Mucosa of rectum (tissue), 2 donors: ENCODE measurements around the gene EBF3.

ENCODE experiments used
- H3K27ac ChIP-seq, 2 donors: one replicate each; pipeline ENCODE4 v1.7.0; 2013; ENCODE audit warnings: inconsistent platforms in 2 of 2, low read depth in 2 of 2, low read length in 2 of 2
- H3K27me3 ChIP-seq, 2 donors: one replicate each; pipeline ENCODE4 v1.7.0; 2013; ENCODE audit warnings: low read length in 2 of 2; ENCODE audit not compliant: control insufficient read depth in 2 of 2, insufficient read depth in 2 of 2
- H3K36me3 ChIP-seq, 2 donors: one replicate each; pipeline ENCODE4 v1.7.0; 2013; ENCODE audit warnings: low read length in 2 of 2; ENCODE audit not compliant: control insufficient read depth in 2 of 2, insufficient read depth in 2 of 2
- H3K4me1 ChIP-seq, 2 donors: one replicate each; pipeline ENCODE4 v1.7.0; 2013; ENCODE audit warnings: low read length in 2 of 2, mild to moderate bottlenecking in 1 of 2; ENCODE audit not compliant: control insufficient read depth in 2 of 2, insufficient read depth in 2 of 2
- H3K4me3 ChIP-seq, 2 donors: one replicate each; pipeline ENCODE4 v1.7.0; 2013; ENCODE audit warnings: low read length in 2 of 2
- H3K9ac ChIP-seq, 2 donors: one replicate each; pipeline ENCODE4 v1.7.0; 2013; ENCODE audit warnings: low read length in 2 of 2, low read depth in 1 of 2, mild to moderate bottlenecking in 1 of 2
- H3K9me3 ChIP-seq, 2 donors: one replicate each; pipeline ENCODE4 v1.7.0; 2013; ENCODE audit warnings: low read length in 2 of 2; ENCODE audit not compliant: control insufficient read depth in 2 of 2
- donor health status: healthy.
- donor health status: Normal muscosa, but diverticular disease.

The EBF3 gene

DNA sequence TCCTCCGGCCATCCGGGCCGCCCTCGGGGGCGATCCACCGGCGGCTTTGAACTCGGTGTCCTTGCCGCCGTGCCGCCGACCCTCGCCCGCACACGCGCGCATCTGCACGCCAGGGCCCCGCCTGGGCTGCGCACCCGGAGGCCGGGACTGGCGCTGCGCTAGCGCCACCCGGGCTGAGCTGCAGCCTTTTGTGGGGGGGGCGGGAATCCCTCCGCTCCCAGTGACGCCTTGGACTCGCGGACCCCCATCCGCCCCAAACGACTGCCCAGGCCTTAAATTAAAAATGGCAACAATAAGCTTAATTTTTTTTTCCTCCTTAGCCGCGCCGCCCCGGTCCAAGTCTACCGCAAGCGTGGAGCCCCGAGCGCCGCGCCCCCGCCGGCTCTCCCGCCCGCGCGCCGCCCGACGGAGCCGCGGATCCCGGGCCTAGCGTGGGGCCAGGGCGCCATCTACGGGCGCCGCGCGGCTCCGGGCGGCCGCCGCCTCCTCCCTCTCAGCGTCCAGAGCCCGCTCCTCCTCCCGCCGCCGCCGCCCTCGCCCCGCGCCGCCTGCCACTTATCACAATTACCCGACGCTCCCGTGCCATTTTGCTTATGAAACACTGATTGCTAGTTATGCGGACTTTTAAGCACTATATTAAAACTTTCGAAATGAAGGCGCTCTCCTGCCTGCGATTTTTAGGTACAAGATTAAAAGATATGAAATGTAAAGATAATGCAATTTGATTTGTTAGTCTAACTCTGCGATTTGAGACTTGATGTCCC lies 7.5 kb upstream of the EBF3 start:
- Histone ChIP-seq H3K4me3 (no peak overlapping the region), H3K27me3 (peaks cover 47 to 51% of the 10 kb centered on the region in 2 donors), H3K36me3 (no peaks in the 10 kb centered on the region), H3K9me3 (no peaks in the 10 kb centered on the region), H3K9ac (no peak overlapping the region), H3K4me1 (peaks cover 0 to 2% of the 10 kb centered on the region in 2 donors), H3K27ac (no peak overlapping the region)

DNA sequence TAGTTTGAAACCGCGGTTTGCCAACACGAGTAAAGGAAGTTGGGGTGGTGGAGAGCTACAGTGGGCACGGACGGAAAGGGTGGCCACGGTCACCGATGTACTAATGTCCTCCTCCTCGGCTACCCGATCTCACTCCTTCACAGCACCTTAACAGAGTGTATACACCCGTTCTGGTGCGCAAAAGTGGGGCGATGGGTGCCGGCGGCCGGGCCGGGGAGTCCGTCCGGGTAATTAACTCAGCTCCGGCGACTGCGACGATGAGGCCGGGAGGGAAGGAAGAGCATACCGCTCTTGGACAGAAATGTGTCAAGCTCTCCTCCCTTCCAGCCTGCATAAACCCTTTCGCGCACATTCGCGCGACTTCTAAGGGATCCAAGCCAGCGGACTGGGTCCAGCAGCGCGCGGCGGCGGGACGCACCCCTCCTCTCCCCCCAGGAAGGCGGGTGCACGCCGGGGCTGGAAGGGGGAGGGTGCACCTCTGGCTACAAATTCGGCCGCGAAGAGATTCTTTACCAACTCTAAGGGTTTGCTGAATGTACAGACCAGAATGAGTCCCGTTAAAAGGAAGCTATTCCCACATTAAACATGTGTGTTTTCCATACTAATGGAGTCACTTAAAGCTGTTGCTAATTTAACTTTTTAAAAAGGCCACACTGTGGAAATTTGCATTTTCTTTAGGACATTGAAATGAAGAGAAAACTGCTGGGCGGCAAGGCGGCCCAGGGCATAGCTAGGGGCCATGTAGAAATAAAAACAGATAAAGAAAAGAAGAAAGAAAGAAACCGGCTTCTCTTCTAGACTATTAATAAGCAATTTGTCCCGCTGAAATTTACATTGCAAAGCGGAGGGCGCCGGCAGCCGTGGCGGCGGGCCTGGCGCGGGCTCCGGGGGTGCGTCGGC lies 6.6 kb upstream of the EBF3 start:
- Histone ChIP-seq H3K9me3 (no peaks in the 10 kb centered on the region), H3K27ac (no peak overlapping the region), H3K27me3 (peaks cover 52 to 60% of the 10 kb centered on the region in 2 donors), H3K36me3 (no peaks in the 10 kb centered on the region), H3K4me1 (peaks cover 0 to 2% of the 10 kb centered on the region in 2 donors), H3K9ac (no peak overlapping the region), H3K4me3 (no peak overlapping the region)

DNA sequence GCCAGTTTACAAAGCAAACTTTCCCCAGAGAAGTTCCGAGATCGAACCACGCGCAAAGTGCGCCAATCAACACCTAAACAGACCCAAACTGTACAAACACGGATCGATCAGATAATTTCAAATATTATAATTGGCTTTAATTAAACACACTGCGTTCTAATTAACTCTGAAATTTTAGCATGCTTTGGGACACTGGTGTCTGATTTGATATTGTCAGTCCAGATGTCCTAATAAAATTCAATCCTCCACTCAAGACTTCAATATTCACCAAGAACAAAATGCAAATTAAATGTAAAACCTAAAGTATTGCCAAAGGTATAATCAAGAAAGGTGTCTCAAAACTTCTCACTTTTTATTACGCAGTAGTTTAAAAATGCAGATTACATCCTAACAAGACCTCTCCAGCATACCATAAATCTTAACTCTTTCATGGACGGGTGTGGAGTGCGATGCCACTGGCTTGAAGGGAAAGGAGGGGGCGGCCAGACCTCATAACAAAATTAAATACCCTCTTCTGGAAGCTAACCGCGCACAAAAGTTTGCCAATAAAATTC lies 5.9 kb upstream of the EBF3 start:
- no peak overlapping the region for H3K27ac ChIP-seq
- H3K9ac ChIP-seq: no peak overlapping the region
- H3K27me3 ChIP-seq: peaks cover 56 to 63% of the 10 kb centered on the region in 2 donors
- H3K36me3 ChIP-seq: no peaks in the 10 kb centered on the region
- H3K4me3 ChIP-seq: no peak overlapping the region
- H3K4me1 ChIP-seq: peaks cover 0 to 2% of the 10 kb centered on the region in 2 donors
- no peaks in the 10 kb centered on the region for H3K9me3 ChIP-seq

DNA sequence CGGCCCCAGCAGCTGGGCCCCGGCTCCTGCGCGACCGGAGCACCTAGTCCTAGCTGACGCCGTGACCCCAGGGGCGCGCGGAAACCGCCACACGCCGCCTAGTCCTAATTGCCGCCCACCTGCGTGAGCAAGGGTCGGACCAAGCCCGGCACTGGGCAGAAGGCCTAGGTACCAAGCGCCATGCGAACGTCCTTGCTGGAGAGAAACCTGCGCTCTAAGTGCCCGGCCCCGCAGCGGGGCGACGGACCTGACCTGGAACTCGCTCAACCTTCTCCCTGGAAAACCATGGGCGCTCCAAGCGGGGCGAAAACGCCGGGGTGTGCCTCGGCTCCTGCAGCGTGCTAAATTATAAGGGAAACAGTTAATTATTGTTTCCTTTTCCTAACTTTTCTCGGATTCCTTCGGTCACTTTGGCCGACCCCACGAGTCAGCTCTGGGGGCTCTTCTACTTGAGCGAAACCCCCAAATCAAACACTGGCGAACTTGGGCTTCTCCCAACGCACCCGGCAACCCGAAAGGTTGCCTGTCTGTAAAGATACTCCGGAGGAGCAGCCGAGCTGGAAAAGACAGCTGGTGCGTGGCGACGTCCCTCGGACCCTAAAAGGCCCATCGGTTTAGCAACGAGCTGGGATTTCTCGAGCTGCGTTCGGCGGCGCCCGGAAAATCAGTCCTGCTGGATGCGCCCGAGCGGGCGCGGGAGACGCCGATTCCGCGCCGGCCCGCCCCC lies 5.3 kb upstream of the EBF3 start:
- peaks cover 60 to 67% of the 10 kb centered on the region in 2 donors for H3K27me3 ChIP-seq
- no peak overlapping the region for H3K9ac ChIP-seq
- H3K4me3 ChIP-seq: no peak overlapping the region
- peaks cover 2 to 3% of the 10 kb centered on the region in 2 donors for H3K4me1 ChIP-seq
- no peaks in the 10 kb centered on the region for H3K9me3 ChIP-seq
- no peak overlapping the region for H3K27ac ChIP-seq
- H3K36me3 ChIP-seq: no peaks in the 10 kb centered on the region

DNA sequence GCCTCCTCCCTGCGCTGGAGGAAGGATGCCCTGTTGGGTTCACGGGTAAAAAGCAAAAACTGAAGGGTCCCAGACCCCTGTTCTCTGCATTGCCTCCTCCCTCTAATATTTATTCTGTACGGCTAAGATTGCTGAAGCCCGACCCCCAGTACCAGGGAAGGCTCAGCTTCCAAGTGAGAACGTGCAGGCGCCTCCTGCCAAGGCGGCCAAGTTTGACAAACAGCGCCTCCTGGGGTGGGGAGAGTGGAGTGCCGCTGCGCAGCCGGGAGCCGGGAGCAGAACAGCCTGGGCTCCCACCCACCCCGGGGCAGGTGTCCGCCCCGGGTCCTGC lies 4.7 kb upstream of the EBF3 start:
- H3K36me3 ChIP-seq: no peaks in the 10 kb centered on the region
- H3K4me1 ChIP-seq: peaks cover 2 to 3% of the 10 kb centered on the region in 2 donors
- no peak overlapping the region for H3K9ac ChIP-seq
- H3K27me3 ChIP-seq: peaks cover 60 to 68% of the 10 kb centered on the region in 2 donors
- no peak overlapping the region for H3K4me3 ChIP-seq
- H3K27ac ChIP-seq: no peak overlapping the region
- H3K9me3 ChIP-seq: no peaks in the 10 kb centered on the region

DNA sequence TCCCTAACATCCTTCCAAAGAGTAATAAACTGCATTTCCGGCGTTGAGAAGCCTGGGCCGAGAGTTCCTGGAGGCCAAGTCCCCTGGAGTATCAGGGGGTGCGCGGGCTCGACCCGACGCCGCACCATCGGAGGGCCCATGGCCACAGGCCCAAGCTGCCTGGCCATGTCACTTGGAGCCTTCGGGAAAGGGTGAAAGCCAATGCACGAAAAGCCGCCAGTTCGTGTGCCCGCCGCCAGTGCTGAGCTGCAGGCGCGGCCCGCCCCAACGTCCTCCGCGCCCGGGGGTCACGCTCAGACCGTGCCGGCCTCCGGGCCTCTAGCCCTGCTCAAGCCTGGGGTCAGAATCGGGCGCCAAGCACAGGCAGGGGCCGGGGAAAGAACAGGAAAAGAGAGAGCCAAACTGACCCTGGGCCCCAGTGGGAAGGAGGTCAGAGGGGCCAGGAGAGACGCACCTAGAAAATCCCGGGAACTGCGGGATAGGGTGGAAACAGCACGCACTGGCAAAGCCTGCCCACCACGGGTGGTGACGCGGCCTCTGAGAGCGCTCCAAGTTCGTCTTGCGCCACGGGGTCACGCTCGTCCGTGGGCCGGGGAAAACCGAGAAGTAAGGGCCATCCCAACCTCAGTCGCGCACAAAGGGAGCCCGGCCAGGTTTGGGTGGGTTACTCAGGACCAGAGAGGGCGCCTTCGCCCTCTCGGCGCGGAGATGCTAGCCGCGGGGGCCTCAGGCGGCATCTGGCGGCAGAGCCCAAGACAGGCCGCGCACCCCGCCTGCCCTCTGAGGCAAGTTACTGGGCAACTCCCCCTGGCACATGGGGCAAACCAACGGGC lies 4.2 kb upstream of the EBF3 start:
- no peak overlapping the region for H3K9ac ChIP-seq
- no peaks in the 10 kb centered on the region for H3K36me3 ChIP-seq
- H3K4me1 ChIP-seq: peaks cover 2 to 3% of the 10 kb centered on the region in 2 donors
- no peak overlapping the region for H3K4me3 ChIP-seq
- H3K27ac ChIP-seq: no peak overlapping the region
- peaks cover 57 to 72% of the 10 kb centered on the region in 2 donors for H3K27me3 ChIP-seq
- no peaks in the 10 kb centered on the region for H3K9me3 ChIP-seq

DNA sequence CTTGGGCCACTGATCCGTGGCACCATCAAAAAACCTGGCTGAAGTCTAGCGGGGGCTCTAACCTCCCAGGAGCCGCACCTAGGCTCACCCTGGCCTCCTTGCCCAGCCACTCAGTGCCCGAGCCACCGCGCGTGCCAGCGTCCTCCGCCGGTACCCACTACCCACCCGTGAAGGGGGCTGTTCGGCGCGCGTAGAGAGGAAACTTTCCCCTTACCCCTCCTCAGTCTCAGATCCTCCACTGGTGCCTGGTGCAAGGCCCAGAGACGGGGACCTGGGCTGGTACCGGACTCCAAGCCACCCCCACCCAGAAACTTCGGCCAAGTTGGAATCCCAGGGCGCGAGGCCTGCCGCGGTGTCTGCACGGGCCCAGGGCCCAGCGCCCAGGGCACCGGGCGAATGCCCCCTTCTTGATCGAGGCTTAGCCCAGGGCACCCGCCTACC lies 3.5 kb upstream of the EBF3 start:
- Histone ChIP-seq H3K9ac (no peak overlapping the region), H3K27ac (no peak overlapping the region), H3K27me3 (peaks cover 62 to 78% of the 10 kb centered on the region in 2 donors), H3K4me3 (no peak overlapping the region), H3K9me3 (no peaks in the 10 kb centered on the region), H3K4me1 (peaks cover 3 to 8% of the 10 kb centered on the region in 2 donors), H3K36me3 (no peaks in the 10 kb centered on the region)

DNA sequence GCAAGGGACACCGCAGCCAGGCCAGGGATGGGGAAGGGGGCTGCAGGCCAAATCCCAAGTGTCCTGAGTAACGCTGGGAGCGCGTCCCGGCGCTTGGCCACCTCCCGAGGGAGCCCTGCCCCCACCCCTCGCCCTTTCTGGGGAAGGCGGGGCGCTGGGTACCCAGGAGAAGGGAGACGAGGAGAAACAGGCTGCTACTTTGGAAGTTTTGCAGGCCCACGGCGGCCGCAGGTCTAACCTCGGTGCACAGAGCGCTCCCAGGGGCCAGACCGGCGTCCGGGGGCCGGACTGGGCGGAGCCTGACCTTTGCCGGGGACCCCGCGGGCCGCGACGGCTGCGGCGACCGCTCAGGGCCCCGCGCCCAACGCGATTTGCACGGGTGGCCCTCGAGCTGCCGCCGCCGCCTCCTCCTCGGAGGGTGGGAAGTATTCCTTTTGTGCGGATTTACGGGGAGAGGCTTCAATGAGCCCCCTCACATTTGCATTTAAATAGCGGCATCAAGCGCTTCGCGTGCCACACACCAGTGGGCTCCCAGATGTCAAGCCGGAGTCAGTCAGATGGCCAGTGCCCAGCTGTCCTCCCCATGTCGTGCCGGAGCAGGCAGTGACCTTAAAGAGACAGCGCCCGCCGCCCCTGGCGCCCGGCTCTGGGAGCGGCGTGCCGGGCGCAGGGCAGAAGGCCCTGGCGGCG lies 3.0 kb upstream of the EBF3 start:
- Histone ChIP-seq H3K4me1 (peaks cover 3 to 9% of the 10 kb centered on the region in 2 donors), H3K4me3 (no peak overlapping the region)

More for the DNA sequence above, 3.0 kb upstream of the EBF3 start:
- H3K27me3 ChIP-seq: peaks cover 63 to 79% of the 10 kb centered on the region in 2 donors
- H3K27ac ChIP-seq: no peak overlapping the region
- H3K9me3 ChIP-seq: no peaks in the 10 kb centered on the region
- H3K9ac ChIP-seq: no peak overlapping the region
- no peaks in the 10 kb centered on the region for H3K36me3 ChIP-seq
